Measurements from ENCODE around the gene PLAAT3.
"Not testable (repeated sequence)": the region's sequence is repeated elsewhere in the genome, so short reads cannot be mapped to it uniquely, and the experiment has no call there.

Gene PLAAT3

DNA sequence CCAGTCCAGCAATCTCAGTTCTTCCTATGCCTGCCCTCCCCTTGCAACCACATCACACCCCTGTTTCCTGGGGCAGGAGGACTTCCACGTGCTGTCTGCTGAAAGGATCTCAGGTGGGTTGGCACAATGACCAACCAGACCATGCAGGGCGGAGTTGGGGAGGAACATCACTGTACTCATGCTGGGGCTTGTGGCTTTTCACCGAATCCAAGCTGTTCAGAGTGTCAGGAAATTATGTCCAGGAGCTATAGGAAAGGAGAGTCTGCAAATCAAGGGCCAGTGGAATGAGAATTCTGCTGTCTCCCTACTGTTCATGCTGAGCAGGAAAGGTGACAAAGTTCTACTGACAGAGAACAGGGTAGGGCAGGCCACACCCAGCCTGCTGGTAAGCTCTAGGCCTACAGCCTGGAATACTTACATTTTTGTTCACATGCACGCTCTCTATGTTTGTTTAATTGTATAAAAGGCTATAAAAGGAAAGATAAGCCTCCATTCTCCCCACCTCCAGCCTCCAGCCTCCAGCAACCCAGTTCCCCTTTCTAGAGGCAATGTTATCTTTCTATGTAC, 49.4 kb downstream of the PLAAT3 start:
- no peak for DNase-seq

GRCh38 chr11:63564056-63564774, 50.0 kb downstream of the PLAAT3 start:
- DNase-seq = peak in 1 of 5 donors; percentile 75

GRCh38 chr11:63563201-63564055, 50.8 kb downstream of the PLAAT3 start, which contains the start of gene PLAAT2:
PLAAT2 (minus strand) TSS chr11:63563379; CDS start chr11:63563324, 55 bp downstream.
- DNase-seq = no peak

GRCh38 chr11:63560506-63561180, 53.6 kb downstream of the PLAAT3 start:
- no peak for DNase-seq

- DNase-seq = no peak
These were observed 55.6 kb downstream of the PLAAT3 start for GRCh38 chr11:63558459-63559157.

DNA sequence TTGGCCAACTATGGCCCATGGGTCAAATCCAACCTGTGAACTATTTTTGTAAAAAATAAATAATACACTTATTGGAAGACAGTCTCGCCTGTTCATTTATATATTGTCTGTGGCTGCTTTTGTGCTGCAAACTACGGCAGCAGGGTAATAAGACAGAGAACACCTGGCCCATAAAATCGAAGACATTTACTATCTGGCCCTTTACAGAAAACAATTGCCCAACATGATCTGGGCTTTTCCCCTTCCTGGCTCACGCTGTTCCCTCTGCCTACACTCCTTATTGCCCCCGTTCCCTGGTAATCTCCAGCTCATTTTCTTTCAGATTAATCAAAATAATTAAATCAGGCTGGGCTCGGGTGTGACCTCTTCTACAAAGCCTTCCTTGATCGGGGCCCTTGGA, 56.7 kb downstream of the PLAAT3 start:
- DNase-seq = no peak

DNA sequence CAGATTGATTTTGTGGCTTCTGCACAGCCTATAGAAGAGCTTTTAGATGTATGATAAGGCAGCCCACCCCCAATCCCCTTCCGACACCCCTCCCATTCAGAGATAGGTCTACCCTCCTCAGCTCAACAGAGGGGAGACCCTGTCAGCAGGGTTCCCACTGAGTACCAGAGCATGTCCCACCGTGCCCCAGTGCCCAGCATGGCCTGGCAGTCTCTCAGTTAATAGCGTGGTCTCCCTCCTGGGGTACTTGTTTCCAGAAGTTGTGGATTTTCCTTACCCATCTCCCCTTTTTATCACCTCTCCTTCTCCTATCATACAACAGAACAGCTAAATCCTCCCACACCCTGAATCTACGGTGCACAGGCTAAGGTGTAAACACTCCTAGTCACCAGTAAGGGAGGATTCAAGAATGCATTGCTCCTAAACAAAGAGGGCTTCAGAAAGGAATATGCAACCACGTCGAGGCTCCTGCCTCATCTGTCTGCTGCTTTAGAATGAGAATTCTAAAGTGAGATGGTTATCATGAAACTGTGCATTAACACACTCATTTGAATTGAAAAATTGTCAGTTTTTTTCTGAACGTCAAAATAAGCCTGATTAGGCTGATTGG, 57.7 kb downstream of the PLAAT3 start:
- DNase-seq = no peak

DNA sequence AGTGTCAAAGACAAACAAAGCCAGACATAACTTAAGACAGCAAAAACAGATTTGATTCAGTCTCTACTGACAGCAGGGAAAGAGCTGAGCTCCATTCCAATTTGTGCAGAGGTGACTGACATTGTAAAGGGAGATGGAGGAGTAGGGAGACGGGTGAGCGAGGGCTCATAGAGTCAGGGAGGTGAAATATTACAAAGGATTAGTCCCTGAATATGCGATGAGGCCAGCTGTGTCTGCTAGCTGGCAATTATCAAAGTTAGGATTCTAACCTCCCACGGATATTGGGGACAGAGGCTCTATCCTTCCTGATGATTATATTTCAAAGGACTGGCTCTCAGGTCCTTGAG, 59.4 kb downstream of the PLAAT3 start:
- DNase-seq = no peak

DNA sequence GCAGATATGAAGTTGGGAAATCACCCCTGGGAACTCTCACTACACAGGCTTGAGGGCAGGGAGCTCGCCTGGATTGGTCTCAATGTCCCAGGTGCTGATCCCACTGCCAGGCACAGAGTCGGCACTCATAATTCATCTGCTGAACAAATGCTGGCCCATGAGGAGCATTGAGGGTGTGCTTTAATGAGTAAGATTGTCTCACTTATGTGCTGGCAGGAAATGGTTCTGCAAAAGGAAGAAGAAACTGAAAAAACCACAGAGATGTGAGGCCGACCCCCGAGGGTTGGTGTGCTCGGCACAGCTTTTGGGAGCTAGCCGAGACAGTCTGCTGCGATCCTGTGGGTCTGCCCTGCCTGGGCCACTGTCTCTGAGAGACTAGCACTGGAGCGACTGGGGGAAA, 60.5 kb downstream of the PLAAT3 start:
- DNase-seq = peak in 3 of 5 donors; percentile 18 to 79 (median 26)

- no peak for DNase-seq
These were observed 61.3 kb downstream of the PLAAT3 start for GRCh38 chr11:63552921-63553320.

DNA sequence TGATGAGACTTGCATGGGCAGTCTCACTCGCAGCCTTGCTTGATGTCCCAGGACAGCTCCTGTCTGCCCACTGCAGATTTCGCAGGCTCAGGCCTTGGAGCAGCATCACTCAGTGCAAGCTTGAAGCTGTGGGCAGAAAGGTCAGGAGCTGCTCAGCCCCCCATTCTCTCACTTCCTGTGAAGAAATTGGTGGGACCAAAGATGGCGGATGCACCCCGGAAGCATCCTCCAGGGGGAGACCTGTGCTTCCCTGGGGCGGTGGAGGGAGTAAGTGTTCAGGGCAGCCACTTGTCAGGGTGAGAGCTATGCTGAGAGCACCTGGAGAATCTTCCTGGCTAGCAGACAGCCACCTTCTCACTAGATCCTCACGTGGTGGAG, 62.4 kb downstream of the PLAAT3 start:
- DNase-seq = no peak

DNA sequence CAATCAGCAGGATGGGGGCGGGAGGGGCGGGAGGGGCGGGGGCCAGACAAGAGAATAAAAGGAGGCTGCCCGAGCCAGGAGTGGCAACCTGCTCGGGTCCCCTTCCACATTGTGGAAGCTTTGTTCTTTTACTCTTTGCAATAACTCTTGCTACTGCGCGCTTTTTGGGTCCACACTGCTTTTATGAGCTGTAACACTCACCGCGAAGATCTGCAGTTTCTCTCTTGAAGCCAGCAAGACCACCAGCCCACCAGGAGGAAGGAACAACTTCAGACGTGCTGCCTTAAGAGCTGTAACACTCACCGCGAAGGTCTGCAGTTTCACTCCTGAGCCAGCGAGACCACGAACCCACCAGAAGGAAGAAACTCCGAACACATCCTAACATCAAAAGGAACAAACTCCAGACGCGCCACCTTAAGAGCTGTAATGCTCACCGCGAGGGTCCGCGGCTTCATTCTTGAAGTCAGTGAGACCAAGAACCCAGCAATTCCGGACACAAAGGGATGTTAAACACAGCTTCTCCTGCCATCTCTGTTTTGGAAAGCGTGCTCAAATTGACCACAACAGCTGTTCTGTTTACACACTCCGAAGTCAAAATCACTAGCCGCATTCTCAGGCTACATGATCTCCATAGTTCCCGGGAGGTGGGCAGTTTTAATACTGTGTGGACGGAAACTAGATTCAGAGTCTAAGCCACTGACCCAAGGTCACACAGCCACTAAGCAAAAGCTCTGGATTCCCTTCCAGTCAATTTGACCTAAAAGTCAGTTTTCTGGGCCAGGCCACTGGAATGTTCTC, 62.9 kb downstream of the PLAAT3 start:
- DNase-seq = no peak

DNA sequence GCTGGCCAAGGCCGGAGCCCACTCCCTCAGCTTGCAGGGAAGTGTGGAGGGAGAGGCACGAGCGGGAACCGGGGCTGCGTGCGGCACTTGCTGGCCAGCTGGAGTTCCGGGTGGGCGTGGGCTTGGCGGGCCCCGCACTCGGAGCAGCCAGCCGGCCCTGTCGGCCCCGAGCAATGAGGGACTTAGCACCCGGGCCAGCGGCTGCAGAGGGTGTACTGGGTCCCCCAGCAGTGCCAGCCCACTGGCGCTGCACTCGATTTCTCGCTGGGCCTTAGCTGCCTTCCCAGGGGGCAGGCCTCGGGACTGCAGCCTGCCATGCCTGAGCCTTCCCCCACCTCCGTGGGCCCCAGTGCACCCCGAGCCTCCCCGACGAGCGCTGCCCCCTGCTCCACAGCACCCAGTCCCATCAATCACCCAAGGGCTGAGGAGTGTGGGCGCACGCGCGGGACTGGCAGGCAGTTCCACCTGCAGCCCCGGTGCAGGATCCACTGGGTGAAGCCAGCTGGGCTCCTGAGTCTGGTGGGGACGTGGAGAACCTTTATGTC, 64.0 kb downstream of the PLAAT3 start:
- not testable (repeated sequence) for DNase-seq

GRCh38 chr11:63549411-63549810, 64.8 kb downstream of the PLAAT3 start:
- no peak for DNase-seq

DNA sequence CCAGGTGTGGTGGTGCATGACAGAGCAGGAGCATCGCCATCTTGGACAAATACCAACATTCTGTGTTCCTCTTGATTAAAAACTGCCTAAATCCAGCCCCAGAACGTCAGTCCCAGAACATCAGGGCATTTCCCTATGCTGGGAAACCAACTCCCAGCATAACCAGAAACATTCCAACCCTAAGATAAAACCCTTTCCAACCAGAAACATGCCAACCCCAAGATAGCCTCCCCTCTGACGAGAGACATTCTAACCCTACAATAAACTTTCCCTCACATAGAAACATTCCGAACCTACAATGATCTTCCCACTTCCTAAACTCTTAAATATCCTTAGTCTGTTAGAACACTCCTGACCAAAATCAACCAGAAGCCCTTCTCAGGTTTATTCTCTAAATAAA, 66.1 kb downstream of the PLAAT3 start:
- DNase-seq = no peak

DNA sequence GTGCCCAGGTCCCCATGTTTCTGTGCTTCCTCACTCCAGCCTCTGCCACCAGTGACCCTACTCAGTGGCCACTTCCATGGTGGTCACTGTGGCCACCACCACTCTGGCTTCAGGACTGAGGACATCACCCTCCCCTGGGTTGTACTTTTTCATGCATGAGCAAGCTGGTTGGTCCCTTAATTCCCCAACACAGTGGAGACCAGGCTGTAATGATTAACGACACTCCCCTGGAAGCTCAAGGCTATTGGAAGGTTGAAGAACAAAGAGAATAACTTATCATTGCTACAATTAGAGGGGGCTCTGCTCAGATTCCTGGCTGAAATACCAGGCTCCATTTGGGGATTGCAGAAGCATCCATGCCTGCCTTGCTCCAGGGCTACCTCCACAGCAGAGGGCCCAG, 67.2 kb downstream of the PLAAT3 start:
- no peak for DNase-seq

DNA sequence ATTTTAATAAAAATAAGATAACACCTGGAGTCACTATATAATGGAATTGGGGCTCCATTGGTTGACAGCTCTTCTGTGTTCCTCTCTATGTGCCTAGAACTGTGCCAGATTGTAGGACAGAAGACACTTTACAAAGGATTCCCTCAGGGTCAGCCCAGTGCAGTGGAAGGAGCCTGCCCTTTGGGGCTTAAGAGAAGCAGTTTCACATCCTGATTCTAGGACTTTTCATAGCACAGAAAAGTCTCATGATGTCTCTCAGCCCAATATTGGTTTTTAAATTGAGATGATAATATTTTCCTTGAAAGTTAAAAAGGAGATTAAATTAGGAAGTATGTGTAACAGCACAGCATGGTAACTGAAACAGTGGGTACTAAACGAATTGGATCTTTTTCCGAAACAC, 70.5 kb downstream of the PLAAT3 start:
- no peak for DNase-seq

- DNase-seq = not testable (repeated sequence)
These were observed 71.7 kb downstream of the PLAAT3 start for GRCh38 chr11:63542506-63542905.

DNA sequence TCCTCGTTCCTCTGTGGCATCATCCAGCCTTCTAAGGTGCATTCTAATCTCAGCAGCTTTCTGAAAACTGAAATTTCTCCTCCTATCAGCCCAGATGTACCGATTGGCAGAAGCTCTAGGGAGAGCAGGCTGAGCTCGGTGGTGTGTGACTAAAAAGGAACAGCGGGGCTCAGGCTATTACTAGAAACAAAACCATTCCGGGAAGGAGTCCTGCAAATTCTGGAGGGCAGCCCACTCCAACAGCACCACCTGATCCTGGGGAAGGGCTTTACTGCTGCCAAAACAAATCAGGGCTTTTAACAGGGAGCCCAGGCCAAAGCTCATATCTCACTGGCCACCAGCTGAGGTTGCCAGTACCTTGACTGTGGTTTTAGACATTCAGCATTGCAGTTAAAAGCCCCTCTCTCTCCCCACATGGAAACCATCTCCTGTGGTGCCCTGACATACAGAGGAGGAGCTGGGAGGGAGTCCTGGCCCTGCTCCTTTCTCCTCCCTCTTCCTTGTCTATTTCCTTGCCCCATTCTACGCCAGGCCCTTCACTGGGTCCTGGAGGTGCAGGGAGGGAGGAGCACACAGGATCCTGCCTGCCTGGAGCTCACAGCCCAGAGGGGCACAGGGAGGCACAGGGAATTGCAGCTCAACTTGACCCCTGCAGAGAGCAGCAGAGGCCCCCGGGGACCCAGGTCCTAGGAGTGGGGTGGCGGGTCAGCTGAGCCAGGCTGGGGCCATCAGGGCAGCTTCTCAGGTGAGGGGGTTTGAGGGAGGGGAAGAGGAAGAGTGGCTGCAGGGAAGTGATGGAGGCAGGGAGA, 76.7 kb downstream of the PLAAT3 start:
- DNase-seq = peak in 1 of 5 donors; percentile 37

All from T-helper 1 cell (primary cell).